ENCODE data around the gene USH1G.
A peak's percentile ranks its signal among the peaks of the same experiment; 100 is the strongest.

The USH1G gene

GRCh38 chr17:74960570-74961342, 37.7 kb upstream of the USH1G start:
- in situ Hi-C loops (cut with MboI; ENCODE audit: low pct_unique_long_range_greater_than_20kb, low sequenced_read_pairs, unreplicated experiment) = no loop called here
- DNase-seq (ENCODE audit: low spot score) = peak; percentile 85
- TF ChIP-seq, protein P1, sequence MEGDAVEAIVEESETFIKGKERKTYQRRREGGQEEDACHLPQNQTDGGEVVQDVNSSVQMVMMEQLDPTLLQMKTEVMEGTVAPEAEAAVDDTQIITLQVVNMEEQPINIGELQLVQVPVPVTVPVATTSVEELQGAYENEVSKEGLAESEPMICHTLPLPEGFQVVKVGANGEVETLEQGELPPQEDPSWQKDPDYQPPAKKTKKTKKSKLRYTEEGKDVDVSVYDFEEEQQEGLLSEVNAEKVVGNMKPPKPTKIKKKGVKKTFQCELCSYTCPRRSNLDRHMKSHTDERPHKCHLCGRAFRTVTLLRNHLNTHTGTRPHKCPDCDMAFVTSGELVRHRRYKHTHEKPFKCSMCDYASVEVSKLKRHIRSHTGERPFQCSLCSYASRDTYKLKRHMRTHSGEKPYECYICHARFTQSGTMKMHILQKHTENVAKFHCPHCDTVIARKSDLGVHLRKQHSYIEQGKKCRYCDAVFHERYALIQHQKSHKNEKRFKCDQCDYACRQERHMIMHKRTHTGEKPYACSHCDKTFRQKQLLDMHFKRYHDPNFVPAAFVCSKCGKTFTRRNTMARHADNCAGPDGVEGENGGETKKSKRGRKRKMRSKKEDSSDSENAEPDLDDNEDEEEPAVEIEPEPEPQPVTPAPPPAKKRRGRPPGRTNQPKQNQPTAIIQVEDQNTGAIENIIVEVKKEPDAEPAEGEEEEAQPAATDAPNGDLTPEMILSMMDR (IDR thresholded peaks at IDR 0.05; ENCODE audit: extremely low read depth, insufficient read depth, missing control alignments) = peak; percentile 78

DNA sequence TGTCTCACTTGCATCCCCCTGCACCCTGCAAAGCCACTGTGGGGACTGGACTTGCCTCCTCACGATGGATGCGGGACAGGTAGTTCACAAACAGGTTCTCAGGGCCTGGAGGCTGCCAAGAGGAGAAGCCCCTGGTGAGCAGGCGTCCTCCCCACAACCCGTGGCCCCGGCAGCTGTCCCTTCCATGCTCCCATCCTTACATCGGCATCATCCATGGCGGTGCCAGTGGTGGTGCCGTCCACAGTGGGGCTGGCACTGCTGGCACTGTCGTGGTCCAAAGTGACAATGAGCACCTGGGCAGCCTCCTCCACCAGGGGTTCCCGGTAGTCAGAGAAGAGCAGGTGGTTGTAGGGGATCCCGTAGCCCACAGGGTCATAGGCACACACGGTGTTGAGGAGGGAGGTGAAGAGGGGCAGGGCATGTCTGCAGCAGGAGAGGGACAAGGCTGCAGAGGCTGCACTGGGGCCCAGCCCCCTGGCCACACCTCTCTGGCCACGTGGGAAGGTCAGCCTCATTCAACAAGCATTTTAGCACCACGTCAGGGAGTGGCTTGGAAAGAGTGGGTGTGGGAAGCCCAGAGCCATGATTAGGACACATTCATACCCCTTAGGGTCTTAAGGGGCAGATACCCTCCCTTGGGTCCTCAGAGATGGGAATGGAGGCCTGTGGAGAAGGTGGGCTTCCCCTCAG, 36.9 kb upstream of the USH1G start:
- TF ChIP-seq, protein P1 (IDR thresholded peaks at IDR 0.05; ENCODE audit: extremely low read depth, insufficient read depth, missing control alignments) = no peak
- DNase-seq (ENCODE audit: low spot score) = no peak
- in situ Hi-C loops (cut with MboI; ENCODE audit: low pct_unique_long_range_greater_than_20kb, low sequenced_read_pairs, unreplicated experiment) = loop anchor here (10.0 kb wide), 1 partner anchor 245 kb away; the partner anchor contains the start of gene NUP85

- in situ Hi-C loops (cut with MboI; ENCODE audit: low pct_unique_long_range_greater_than_20kb, low sequenced_read_pairs, unreplicated experiment) = loop anchor here (10.0 kb wide), 1 partner anchor 247 kb away; the partner anchor contains the start of gene NUP85
- DNase-seq (ENCODE audit: low spot score) = peak; percentile 90
- TF ChIP-seq, protein P1 (IDR thresholded peaks at IDR 0.05; ENCODE audit: extremely low read depth, insufficient read depth, missing control alignments) = peak; percentile 97
Observed at GRCh38 chr17:74957935-74958740, 35.1 kb upstream of the USH1G start.

GRCh38 chr17:74956093-74956492, 33.0 kb upstream of the USH1G start:
- in situ Hi-C loops (cut with MboI; ENCODE audit: low pct_unique_long_range_greater_than_20kb, low sequenced_read_pairs, unreplicated experiment) = loop anchor here (10.0 kb wide), 1 partner anchor 249 kb away; the partner anchor contains the start of gene NUP85
- no peak for DNase-seq (ENCODE audit: low spot score)
- TF ChIP-seq, protein P1 (IDR thresholded peaks at IDR 0.05; ENCODE audit: extremely low read depth, insufficient read depth, missing control alignments) = no peak

- no peak for DNase-seq (ENCODE audit: low spot score)
- TF ChIP-seq, protein P1 (IDR thresholded peaks at IDR 0.05; ENCODE audit: extremely low read depth, insufficient read depth, missing control alignments) = no peak
- in situ Hi-C loops (cut with MboI; ENCODE audit: low pct_unique_long_range_greater_than_20kb, low sequenced_read_pairs, unreplicated experiment) = loop anchor here (10.0 kb wide), 1 partner anchor 250 kb away; the partner anchor contains the start of gene NUP85
Observed at GRCh38 chr17:74954665-74955421, 31.8 kb upstream of the USH1G start.

All from GM13977 (cell line).